OCI-LY7 (cell line): ENCODE measurements around the gene ACACB.
"Not testable (repeated sequence)": the region's sequence is repeated elsewhere in the genome, so short reads cannot be mapped to it uniquely, and the experiment has no call there.

Experiments
- CTCF ChIP-seq: fragments of 200-600 bp; sonication (generic); conservative IDR thresholded peaks from 2 replicates; pipeline ENCODE4 v1.5.1; 2014; ENCODE audit warnings: mild to moderate bottlenecking, antibody characterized with exemption, low read length, moderate library complexity, mixed read lengths
- EZH2phosphoT487 ChIP-seq: fragments of 200-600 bp; sonication (generic); IDR thresholded peaks from 2 replicates; pipeline ENCODE4 v1.6.1; 2018; ENCODE audit warnings: low read depth, borderline replicate concordance, mild to moderate bottlenecking, mixed run types, antibody characterized with exemption, low read length, moderate library complexity, mixed read lengths

- not testable (repeated sequence) for TF ChIP-seq CTCF, EZH2phosphoT487
These were observed 56.4 kb downstream of the ACACB start for GRCh38 chr12:109172787-109173186.
